AG08396 (cell line): ENCODE data around the gene LMX1B.

Source experiments
- DNase-seq: peaks from one replicate; pipeline ENCODE4 v3.0.0; 2012; ENCODE audit warnings: low spot score, mixed read lengths

Gene LMX1B

DNA sequence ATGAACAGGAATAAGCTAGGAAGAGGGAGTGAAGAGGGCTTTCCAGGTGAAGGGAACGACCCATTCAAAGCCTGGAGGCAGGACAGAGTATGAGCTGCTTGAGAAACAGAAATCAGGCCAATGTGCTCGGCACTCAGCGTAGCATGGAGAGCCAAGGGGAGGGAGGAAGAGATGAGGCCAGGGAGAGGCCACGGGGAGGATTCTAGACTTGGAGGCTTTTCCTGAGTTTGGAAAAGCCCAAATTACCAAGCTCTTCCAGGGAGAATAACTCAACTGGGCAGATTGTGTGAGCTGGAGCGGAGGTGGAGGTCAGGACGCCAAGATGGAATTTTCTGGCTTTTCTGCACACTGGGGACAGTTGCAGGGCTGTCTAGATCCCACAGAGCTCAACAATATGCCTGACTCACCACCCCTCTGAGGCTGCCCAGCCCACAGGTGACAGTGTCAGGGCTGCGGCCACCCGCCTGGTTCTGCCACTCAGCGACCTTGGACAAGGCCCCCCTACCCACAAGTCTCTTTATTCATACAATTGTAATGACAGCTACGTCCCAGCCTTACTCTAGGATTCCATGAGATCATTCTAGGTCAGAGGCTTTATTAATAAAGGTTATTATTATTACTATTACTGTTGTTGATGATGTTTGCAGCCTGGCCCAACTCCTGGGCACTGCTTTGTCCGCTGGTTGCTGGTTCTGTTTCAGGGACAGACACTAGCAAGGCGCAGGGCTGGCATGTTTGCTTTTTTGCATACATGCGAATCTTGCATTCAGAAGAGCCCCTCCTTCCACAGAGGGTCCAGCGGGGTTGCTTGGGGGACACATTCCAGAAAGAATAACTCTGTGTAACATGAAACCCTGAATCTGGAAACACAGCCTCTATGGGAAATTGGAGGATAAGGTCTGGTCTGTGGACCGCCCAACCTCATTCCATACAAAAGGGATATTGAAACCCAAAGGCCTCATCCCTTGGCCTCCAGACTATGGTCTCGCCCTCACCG lies 9.4 kb upstream of the LMX1B start:
- no peak for DNase-seq

DNA sequence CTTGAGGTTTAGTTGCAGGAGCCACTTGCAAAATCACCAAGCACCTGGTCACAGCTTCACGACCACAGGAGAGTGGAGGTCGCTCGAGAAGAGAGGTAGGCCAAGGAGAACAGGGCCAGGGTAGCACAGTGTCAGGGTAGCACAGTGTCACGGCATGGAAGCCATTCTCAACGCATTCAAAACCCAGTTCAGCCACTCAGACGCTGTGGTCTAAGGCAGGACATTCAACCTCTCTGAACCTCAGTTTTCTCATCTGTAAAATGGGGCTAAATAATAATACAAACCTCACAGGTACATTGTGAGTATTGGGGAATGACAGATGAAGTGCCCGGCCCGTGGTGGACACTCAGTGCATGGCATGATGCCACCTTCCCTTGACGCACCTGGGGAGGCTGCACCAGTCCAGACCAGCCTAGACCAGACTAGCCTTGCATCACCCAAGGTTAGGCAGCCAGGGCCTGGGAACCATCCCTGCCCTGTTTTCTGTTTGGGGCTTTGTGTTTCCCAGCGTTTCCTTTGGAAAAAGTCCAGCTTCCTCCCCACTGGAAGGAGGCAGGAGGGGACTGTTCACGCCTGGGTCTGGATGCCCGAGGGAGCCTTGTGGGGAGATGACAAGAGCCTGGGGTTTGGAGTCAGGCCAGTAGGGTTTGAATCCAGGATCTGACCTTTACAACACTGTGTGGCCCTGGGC lies 7.8 kb upstream of the LMX1B start:
- no peak for DNase-seq

DNA sequence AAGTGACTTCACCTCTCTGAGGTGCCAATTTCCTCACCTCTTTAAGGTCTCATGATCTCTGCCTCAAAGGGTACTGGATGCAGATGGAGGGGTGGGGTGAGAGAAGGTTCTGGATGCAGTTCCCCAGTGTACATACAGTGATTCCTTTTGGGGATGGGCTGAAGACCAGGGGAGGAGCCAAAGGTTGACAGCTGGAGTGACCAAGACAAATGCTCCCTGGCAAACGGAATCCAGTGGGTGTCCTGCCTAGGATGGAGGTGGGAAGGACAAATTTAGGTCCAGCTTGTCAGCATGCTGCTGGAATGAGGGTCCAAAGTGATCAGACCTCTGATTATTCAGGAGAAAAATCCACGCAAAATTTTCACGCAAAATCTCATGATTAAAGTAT lies 7.3 kb upstream of the LMX1B start:
- no peak for DNase-seq

DNA sequence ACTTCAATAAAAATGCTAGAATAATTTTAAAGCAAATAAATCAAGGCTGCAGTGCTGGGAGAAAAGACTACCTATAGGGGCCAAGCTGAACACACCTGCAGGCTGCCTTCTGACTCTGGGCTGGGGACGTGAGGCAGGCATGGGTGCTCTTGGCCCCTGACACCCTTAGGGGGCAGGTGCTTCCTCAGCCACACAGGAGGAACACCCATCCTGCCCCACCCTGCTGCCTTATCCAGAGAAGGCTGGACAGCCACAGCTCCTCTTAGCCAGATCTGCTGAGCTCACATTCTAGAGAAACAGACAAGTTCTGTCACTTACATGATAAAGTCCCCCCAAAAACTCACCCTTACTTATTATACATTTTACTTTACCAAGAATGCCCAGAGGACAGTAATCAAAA lies 6.6 kb upstream of the LMX1B start:
- no peak for DNase-seq

DNA sequence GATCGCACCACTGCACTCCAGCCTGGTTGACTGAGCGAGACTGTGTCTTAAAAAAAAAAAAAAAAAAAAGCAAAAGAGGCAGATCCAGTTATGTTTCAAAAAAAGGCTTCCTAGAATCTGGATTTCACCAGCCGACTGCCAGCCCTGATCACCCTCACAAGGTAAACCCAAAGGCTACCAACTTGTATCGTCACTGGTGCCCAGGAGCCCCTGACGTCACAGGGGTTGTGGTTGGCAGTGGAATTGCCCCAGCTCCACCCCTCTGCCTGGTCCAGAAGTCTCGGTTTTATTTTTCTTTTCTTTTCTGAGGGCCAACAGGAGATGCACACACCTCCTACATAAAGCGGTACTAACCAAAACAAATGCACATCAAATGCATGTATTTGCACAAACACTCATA lies 6.0 kb upstream of the LMX1B start:
- DNase-seq, result no peak

DNA sequence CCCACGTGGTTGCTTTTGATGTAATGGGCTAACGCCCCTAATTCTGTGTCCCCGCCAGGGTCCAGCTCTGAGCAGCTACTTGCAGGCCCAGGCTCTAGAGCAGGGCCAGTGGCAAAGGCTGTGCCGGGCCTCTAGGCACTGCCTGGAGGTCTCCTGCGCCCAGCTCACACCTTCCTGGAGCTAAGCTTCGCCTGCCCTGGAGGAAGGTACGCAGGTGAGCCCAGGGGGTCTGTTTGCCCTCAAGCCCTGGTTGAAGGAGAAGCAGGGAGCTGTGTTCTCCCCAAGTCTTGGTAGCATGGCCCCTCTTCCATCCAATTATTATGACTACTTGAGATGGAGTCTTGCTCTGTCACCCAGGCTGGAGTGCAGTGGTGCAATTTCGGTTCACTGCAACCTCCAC lies 5.2 kb upstream of the LMX1B start:
- DNase-seq, result no peak

DNA sequence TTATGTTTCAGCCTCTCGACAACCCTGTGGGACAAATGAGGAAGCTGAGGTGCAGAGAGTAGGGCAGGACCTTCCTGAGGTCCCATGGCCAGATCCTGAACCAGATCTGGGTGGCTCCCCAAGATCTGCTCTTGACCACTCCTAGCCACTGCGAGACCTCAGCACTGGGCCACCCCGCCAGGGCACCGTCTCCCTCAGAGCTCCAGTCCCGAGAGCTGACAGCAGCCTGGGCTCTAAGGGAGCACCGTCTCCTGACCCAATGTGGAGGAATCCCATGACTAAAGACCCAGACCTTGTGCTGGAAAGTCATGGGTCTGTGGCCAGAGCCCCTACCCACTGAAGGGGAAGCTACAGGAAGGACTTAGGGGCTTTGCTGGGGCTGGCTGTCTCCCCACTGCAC lies 4.5 kb upstream of the LMX1B start:
- DNase-seq, result no peak

DNA sequence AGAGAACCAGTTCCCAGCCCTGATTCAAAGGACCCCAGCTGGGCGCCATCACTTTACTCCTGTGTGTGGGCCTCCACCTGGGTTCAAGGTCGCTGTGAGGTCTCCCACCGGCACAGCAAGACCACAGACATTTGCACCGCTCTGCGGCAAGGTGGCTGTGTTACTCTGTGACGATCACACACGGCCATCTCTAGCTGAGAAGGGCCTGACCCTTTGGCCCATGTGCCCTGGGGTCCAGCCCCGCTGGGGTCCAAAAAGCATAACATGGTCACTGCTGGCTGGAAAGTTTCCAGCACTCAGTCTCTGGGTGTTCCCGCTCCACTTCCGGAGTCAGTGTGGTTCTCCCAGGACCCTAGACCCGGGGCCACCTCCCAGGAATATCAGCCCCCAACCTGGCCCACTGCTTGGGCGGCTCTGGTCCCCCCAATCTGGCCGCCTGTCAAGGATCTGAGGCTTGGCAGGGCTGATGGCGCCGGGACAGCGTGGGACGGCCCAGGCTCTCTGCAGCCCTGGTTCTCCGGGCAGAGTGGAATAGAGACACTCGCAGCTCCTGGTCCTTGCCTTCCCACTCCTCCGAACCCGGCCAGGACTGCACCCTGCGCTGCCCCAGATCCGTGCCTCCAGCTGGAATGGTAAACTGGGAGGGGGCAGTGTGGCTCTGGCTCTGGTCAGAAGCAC lies 3.9 kb upstream of the LMX1B start:
- no peak for DNase-seq

DNA sequence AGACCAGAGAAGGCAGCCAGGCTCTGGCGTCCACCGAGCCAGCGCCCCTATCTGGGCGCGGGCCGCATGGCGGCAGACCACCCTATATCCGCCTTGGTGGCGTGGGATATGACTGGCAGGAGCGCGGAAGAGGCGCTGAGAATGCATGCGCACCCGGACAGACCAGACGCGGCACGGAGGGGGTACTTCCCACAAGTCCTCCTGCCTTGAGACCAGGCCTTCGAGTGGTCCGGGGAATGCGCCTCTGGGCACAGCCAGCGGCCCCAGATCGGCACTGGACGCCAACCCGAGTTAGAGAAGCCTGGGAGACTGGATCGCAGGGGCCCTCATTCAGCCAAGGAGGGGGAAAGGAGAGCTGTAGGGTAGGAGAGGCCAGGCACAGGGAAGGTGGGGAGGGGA lies 2.5 kb upstream of the LMX1B start:
- no peak for DNase-seq

DNA sequence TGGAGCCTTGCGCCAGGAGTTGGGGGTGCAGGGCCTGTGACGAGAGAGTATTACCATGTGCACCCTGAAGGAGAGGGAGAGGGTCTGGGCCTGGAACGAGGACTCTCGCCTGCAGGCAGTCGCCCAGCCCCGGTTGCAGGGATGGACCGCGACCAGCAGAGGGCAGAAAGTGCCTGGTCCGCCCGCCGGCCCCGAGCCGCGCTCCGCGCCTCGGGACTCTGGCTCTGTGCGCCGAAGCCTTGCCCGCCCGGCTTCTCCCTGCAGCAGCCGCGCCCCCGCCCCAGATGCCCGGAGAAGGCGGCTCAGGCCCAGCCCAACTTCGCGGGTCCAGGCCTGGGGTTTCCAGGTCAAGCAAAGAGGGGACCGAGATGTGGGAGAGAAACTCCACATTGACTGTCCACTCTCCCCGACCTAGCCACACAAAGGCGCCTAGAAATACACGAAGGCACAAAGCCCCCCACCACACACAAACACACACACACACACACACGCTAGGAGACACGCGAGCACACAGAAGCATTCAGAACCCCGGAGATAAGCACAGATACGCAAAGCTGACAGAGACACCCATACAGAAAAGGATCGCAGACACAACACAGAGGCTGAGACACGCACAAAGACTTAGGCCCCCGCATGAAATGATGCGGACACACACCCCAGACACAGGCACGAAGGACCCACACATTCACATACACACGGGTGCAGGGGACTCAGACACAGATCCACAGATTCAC lies 2.0 kb upstream of the LMX1B start:
- peak; percentile 93 for DNase-seq

DNA sequence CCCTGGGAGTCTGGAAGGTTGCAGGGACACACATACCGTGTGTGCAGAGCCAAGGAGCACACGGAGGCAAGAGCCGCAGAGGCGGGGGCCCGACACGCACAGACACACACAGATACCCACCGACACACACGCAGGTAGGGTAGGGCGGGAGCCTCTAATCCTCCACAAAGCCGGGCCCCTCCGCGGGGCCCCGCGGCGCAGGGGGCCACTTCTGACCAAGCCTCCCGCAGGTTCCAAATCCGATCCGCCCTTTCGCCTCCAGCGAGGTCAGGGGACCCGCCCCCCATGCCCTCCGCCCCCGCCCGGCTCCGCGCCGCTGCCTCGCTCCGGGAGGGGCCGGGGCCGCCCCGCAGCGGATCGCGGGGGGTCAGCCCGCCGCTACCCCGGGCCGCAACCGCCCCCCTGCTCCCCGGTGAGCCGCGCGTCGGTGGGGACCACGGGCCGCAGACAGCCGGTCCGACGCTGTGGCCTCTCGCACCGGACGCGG lies 1.4 kb upstream of the LMX1B start:
- DNase-seq, result no peak

DNA sequence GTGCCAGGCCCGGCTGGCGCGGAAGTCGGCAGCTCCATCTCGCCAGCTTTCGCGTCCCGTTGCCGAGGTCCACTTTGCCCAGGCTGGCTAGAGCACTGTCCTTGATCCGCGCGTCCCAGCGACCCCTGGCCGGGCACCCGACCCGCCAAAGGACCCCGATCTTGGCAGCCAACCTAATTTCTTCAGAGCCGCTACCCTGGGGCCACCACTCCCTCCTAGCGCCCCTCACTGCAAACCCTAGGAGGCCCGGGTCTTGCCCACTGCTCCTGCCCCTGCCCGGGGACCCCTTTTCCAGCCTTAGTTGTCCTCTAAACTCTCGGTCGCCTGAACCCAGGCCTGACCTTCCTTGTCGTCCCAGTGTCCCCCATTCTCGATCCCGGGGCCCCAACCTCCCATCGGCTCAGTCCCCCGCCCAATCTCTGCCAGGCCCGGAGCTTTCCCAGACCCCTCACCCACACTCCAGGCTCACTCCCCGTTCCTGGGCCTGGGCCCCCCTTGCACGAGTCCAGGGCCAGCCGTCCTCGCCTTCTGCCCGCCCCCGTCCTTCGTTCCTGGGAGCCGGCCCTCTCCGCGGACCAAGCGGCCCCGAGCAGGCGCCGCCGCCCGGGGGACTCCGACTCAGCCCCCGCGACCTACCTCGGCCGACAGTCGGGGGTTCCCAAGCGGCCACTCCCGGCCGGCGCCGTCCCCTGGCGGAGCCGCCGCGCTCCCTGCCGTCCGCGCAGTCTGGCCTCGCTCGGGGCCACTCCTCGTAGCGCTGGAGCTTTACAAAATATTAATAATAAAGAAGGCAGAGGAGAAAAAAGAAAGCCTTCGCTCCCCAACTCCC lies 701 bp upstream of the LMX1B start:
- DNase-seq, result peak; percentile 26

DNA sequence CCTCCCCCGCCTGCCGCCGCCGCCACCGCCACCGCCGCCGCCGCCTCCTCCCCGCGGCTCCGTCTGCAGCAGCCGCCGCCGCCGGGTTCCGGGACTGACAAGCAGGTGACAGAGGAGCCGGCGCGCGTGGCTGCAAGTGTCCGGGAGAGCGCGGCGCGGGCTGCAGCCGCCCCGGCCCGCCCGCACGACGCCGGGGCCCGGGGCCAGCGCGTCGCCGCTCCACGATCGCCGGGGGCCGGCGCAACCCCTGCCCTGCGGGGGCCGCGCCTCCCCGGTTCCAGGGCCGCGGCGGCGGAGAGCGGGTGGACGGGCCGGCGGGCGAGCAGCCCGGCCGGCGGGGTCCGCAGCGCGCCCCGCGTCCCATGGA lies 343 bp downstream of the LMX1B start:
- no peak for DNase-seq

DNA sequence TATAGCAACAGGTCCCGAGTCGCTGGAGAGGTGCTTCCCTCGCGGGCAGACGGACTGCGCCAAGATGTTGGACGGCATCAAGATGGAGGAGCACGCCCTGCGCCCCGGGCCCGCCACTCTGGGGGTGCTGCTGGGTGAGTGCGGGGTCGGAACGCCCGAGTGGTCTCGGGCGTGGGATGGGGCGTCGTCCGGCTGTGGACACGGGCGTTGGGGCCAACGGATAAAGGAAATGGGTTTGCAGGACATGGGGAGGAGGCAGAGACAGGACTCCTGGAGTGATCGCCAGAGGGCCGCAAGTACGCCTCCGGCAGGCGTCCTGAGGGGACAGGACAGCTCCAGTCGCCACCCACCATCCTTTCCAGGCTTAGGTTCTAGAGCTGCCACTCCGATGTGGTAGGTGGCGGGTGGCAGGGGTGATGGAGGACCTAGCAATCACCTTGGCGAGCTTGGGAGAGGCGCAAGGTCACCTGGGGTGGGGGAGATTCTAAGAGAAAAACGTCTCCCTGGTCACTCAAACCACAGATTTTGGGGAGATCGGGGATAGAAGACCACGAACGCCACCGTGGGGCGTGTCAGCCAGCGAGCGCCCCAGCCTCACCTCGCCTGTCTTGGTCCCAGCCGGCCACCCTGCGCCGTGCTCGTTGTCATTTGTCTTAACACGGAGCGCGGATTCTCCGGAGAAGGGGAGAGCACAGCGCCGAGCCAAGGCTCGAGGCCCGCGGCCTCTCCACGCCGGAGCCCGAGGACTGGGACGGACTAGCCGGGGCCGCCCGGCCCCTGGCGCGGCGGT lies 922 bp downstream of the LMX1B start:
- no peak for DNase-seq

DNA sequence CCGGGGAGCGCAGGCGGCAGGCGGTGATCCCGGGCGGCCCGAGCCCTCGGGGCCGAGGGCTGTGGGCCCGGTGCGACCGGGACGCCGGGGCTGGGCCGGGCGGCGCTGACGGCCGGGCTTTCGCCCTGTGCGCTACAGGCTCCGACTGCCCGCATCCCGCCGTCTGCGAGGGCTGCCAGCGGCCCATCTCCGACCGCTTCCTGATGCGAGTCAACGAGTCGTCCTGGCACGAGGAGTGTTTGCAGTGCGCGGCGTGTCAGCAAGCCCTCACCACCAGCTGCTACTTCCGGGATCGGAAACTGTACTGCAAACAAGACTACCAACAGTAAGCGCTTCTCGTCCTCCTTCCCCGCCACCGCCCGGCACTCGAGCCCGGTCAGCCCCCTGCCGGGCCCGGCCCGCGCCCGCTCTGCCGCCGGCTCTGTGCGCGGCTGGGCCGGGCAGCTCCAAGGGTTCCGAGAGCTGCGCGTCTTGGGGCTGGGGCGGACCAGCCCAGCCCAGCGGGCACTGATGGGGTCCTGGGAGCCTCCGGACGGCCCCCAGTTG lies 1.6 kb downstream of the LMX1B start:
- no peak for DNase-seq

DNA sequence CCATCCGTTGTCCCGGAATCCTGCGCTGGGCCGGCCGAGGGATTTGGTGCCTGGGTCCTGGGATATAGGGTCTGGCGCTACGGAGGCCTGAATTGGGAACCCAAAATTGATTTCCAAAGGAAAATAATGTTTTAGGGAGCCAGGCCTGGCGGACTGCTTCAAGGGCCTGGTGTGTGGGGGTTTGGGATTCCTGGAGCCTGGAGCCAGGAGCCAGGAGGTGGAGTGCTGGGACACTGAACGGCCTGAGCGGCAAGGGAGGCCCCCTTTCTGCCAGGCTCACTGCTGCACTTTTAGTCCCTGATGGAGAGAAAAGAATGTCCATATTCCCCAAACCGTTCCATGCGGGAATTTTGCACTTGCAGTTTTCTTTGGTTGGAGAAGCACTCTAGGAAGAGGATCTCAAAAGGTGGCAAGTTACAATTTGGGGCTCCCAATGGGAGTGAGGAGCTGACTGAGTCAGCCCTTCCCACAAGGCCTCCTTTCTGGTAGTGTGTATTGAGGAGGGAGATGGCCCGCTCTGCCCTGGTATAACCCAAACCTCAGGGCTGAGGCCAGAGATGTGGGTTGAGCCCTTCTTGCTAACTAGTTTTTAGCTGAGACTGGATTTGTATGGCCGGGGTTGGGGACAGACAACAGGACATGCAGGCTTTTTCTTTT lies 2.2 kb downstream of the LMX1B start:
- DNase-seq, result no peak

DNA sequence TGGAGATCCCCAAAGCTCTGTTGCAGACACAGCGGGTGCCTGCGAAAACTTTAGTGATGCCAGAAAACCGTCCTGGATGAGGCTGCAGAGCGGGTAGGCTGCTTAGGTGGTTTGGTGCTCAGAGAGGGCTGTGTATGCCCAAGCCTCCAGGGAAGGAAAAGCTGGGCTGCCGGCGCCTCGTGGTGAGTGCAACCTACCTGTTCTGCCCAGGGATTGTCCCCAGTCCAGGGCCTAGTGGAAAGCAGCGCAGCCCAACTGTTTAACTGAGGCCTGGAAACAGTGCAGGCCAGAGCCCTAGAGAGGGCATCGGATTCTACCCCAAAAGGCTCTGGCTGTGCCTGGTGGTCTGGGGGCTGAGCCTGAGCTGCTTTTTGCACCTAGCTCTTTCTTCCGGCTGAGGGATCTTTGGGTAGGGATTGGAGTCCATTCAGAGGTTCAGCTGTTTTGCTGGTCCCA lies 2.8 kb downstream of the LMX1B start:
- no peak for DNase-seq

DNA sequence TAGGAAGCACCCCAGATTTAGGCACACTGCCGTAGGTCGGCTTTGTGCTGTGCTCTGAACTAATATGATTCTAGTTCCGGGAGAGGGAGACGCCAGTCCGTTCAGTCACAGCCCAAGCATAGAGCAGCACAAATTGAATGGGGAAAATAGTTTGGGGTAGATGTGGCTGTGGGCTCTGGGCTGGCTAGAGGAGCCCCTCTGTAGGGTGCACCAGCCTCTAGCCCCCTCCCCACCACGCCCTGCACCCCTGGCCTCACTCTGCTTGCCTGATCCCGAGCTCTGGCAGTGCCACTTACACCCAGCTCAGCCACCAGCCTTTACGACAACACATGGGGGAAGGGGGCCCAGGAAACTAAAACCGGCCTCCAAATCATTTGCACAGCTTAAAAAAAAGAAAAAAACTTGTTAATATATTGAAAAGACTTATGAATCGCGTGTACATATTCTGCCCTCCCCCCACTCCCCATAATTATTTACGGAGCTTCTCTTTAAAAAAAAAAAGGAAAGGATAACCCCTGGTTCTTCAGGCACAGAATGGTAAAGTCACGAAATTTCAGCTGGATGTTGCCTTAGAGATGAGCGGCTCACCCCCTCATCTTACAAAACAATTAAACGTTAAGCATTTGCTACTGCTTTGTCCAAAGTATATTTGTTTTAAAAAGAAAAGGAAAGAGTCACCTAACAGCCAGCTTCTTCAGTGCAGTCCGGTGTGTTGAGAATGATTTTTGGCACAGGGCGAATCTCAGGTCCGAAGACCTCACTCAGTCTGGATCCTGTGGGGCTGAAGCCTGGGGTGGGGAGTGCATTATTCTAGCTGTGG lies 3.5 kb downstream of the LMX1B start:
- DNase-seq, result no peak

DNA sequence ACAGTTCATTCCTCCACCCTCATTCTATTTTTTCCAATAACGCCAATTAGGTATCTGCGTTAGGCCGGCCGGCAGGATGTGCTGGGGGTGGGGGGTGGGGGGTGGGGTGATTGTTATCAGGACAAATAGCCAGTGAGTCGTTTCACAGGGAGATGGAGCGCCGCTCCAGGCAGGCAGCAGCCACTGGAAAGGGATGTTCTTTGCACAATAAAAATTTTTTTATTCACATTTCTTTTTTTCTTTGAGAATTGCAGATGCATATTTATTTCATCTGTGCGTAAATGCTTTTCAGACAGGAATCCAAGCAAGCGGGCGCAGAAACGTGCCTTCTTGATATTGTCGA lies 4.1 kb downstream of the LMX1B start:
- no peak for DNase-seq
